Neutrophil (primary cell): ENCODE measurements around the gene TRIM43B.
"Not testable (repeated sequence)": the region's sequence is repeated elsewhere in the genome, so short reads cannot be mapped to it uniquely, and the experiment has no call there.

Source experiments
- H3K27ac ChIP-seq: fragments of 200-600 bp; sonication (generic); 2 replicates; pipeline ENCODE4 v1.5.1; 2016; ENCODE audit warnings: mild to moderate bottlenecking, moderate library complexity
- H3K27me3 ChIP-seq: fragments of 200-600 bp; sonication (generic); 2 replicates; pipeline ENCODE4 v1.6.0; 2016; ENCODE audit warnings: mild to moderate bottlenecking
- H3K36me3 ChIP-seq: fragments of 200-600 bp; sonication (generic); 2 replicates; pipeline ENCODE4 v1.5.1; 2017
- H3K4me1 ChIP-seq, 2 experiments: fragments of 200-600 bp in 1 of 2; sonication (generic) in 1 of 2; 1 replicate in 1 of 2; 2 replicates in 1 of 2; pipeline versions ENCODE4 v1.5.1 to v1.6.1; 2013 to 2016; ENCODE audit warnings: low read depth in 1 of 2, low read length in 1 of 2, mild to moderate bottlenecking in 1 of 2, moderate library complexity in 1 of 2; ENCODE audit not compliant: control insufficient read depth in 1 of 2, insufficient read depth in 1 of 2
- H3K4me3 ChIP-seq, 2 experiments: fragments of 200-600 bp in 1 of 2; sonication (generic) in 1 of 2; 1 replicate in 1 of 2; 2 replicates in 1 of 2; pipeline ENCODE4 v1.5.1; 2013 to 2016; ENCODE audit warnings: low read depth in 1 of 2, low read length in 1 of 2, mild to moderate bottlenecking in 1 of 2, moderate library complexity in 1 of 2
- H3K9me3 ChIP-seq: fragments of 200-600 bp; sonication (generic); 2 replicates; pipeline ENCODE4 v1.5.1; 2016
- CTCF ChIP-seq: fragments of 200-600 bp; sonication (generic); IDR thresholded peaks from 2 replicates; pipeline ENCODE4 v1.5.1; 2016; ENCODE audit warnings: antibody characterized with exemption

Gene TRIM43B

GRCh38 chr2:95484654-95485053, at the start of gene TRIM43B:
Gene TRIM43B, minus strand, starts transcription at chr2:95484754. Its CDS starts 2,040 bp downstream, at chr2:95482714.
- not testable (repeated sequence) for H3K27me3 ChIP-seq, H3K27ac ChIP-seq, H3K9me3 ChIP-seq, H3K4me3 ChIP-seq, H3K36me3 ChIP-seq, H3K4me1 ChIP-seq

GRCh38 chr2:95531254-95531771, 46.8 kb upstream of the TRIM43B start:
- Histone ChIP-seq H3K4me1 (peaks cover 0 to 8% of the 10 kb centered on the region in 2 experiments), H3K36me3 (no peaks in the 10 kb centered on the region), H3K4me3 (no peak overlapping the region), H3K27me3 (peaks cover 25% of the 10 kb centered on the region), H3K9me3 (no peaks in the 10 kb centered on the region), H3K27ac (no peak overlapping the region)
- TF ChIP-seq CTCF, result no peak

- Histone ChIP-seq H3K27me3 (peaks cover 31% of the 10 kb centered on the region), H3K9me3 (no peaks in the 10 kb centered on the region), H3K27ac (no peak overlapping the region), H3K4me3 (no peak overlapping the region), H3K4me1 (peaks cover 0 to 9% of the 10 kb centered on the region in 2 experiments), H3K36me3 (no peaks in the 10 kb centered on the region)
- no peak for TF ChIP-seq CTCF
These were observed 46.2 kb upstream of the TRIM43B start for GRCh38 chr2:95530734-95531133.

- Histone ChIP-seq H3K4me1 (peaks cover 0 to 9% of the 10 kb centered on the region in 2 experiments), H3K27ac (no peak overlapping the region), H3K4me3 (peak overlapping the region; percentile 12 to 28), H3K9me3 (no peaks in the 10 kb centered on the region), H3K36me3 (no peaks in the 10 kb centered on the region), H3K27me3 (peaks cover 54% of the 10 kb centered on the region)
- TF ChIP-seq CTCF, result no peak
These were observed 42.1 kb upstream of the TRIM43B start for GRCh38 chr2:95526360-95527341.

GRCh38 chr2:95525294-95526035, 40.9 kb upstream of the TRIM43B start:
- no peak overlapping the region for H3K27ac ChIP-seq
- TF ChIP-seq CTCF, result no peak
- peaks cover 0 to 9% of the 10 kb centered on the region in 2 experiments for H3K4me1 ChIP-seq
- H3K27me3 ChIP-seq, result peaks cover 56% of the 10 kb centered on the region
- no peaks in the 10 kb centered on the region for H3K9me3 ChIP-seq
- H3K4me3 ChIP-seq, result no peak overlapping the region
- H3K36me3 ChIP-seq, result no peaks in the 10 kb centered on the region
